GM23338 (cell line): Measurements from ENCODE around the gene ECHDC3. TPM values are rescaled to one million over a fixed set of nuclear protein-coding genes. Genes with fewer than 3 reads are reported as not detected.

Source experiments
- ATAC-seq: fragments of 200-7000 bp; cut with Tn5 transposase; 3 replicates; pipeline ENCODE4 v1.9.1; 2020
- DNase-seq: peaks from one replicate; pipeline ENCODE4 v3.0.0-alpha.2; 2015; ENCODE audit warnings: low spot score
- H2AFZ ChIP-seq: fragments of 200-600 bp; sonication (generic); 2 replicates; pipeline ENCODE4 v1.8.0; 2016; ENCODE audit warnings: antibody characterized with exemption, mild to moderate bottlenecking, moderate library complexity
- H3F3A ChIP-seq: fragments of 200-600 bp; sonication (generic); replicated peaks from 2 replicates; pipeline ENCODE4 v1.8.0; 2017; ENCODE audit warnings: antibody characterized with exemption, mixed run types, low read depth
- H3K27ac ChIP-seq: fragments of 200-600 bp; sonication (generic); 2 replicates; pipeline ENCODE4 v1.6.1; 2016; ENCODE audit warnings: low read depth
- H3K27me3 ChIP-seq: fragments of 200-600 bp; sonication (generic); 2 replicates; pipeline ENCODE4 v1.8.0; 2016; ENCODE audit warnings: mild to moderate bottlenecking, mixed run types, moderate library complexity; ENCODE audit not compliant: insufficient read depth
- H3K36me3 ChIP-seq: fragments of 200-600 bp; sonication (generic); 2 replicates; pipeline ENCODE4 v1.8.0; 2016; ENCODE audit warnings: mild to moderate bottlenecking; ENCODE audit not compliant: insufficient read depth
- H3K4me1 ChIP-seq: fragments of 200-600 bp; sonication (generic); 2 replicates; pipeline ENCODE4 v1.8.0; 2016; ENCODE audit warnings: mild to moderate bottlenecking, moderate library complexity; ENCODE audit not compliant: insufficient read depth
- H3K4me2 ChIP-seq: fragments of 200-600 bp; sonication (generic); 2 replicates; pipeline ENCODE4 v1.7.1; 2017; ENCODE audit warnings: mixed run types
- H3K4me3 ChIP-seq: fragments of 200-600 bp; sonication (generic); 2 replicates; pipeline ENCODE4 v1.6.1; 2016; ENCODE audit warnings: mixed run types
- H3K79me2 ChIP-seq: fragments of 200-600 bp; sonication (generic); replicated peaks from 2 replicates; pipeline ENCODE4 v1.8.0; 2017; ENCODE audit warnings: mild to moderate bottlenecking; ENCODE audit not compliant: insufficient read depth
- H3K9me2 ChIP-seq: fragments of 200-600 bp; sonication (generic); 2 replicates; pipeline ENCODE4 v1.8.0; 2017; ENCODE audit not compliant: insufficient read depth
- H4K20me1 ChIP-seq: fragments of 200-600 bp; sonication (generic); replicated peaks from 2 replicates; pipeline ENCODE4 v1.8.0; 2017; ENCODE audit warnings: mild to moderate bottlenecking; ENCODE audit not compliant: insufficient read depth
- H3K27ac Mint-ChIP-seq: 2 replicates; pipeline ENCODE4 v1.8.0; 2020; ENCODE audit warnings: inconsistent platforms, mild to moderate bottlenecking, moderate library complexity, mixed read lengths
- H3K27me3 Mint-ChIP-seq: 3 replicates; pipeline ENCODE4 v1.8.0; 2022; ENCODE audit warnings: low read depth, mild to moderate bottlenecking, moderate library complexity, mixed read lengths, inconsistent platforms; ENCODE audit not compliant: insufficient read depth, poor library complexity
- H3K36me3 Mint-ChIP-seq: 3 replicates; pipeline ENCODE4 v1.8.0; 2021; ENCODE audit warnings: low read depth, mild to moderate bottlenecking, inconsistent platforms, moderate library complexity, mixed read lengths
- H3K4me1 Mint-ChIP-seq: 3 replicates; pipeline ENCODE4 v1.8.0; 2020; ENCODE audit warnings: mild to moderate bottlenecking, inconsistent platforms, mixed read lengths
- H3K4me3 Mint-ChIP-seq: 3 replicates; pipeline ENCODE4 v1.8.0; 2021; ENCODE audit warnings: moderate library complexity, mild to moderate bottlenecking, inconsistent platforms, mixed read lengths
- H3K9me3 Mint-ChIP-seq: 3 replicates; pipeline ENCODE4 v1.8.0; 2020; ENCODE audit warnings: moderate library complexity, mild to moderate bottlenecking, inconsistent platforms, mixed read lengths
- CTCF ChIP-seq, 2 experiments: fragments of 200-600 bp in 1 of 2; sonication (generic) in 1 of 2; conservative IDR thresholded peaks; 2 replicates each; pipeline versions ENCODE4 v1.5.1 to v1.6.1; 2016 to 2017; ENCODE audit warnings: antibody characterized with exemption in 2 of 2, low read depth in 2 of 2, mild to moderate bottlenecking in 2 of 2, moderate library complexity in 1 of 2
- ETS1 ChIP-seq: IDR thresholded peaks from 2 replicates; pipeline ENCODE4 v1.6.1; 2016; ENCODE audit warnings: antibody characterized with exemption
- EZH2phosphoT487 ChIP-seq: fragments of 200-600 bp; sonication (generic); IDR thresholded peaks from one replicate; pipeline ENCODE4 v1.8.1; 2018; ENCODE audit warnings: antibody characterized with exemption; ENCODE audit not compliant: unreplicated experiment
- JUNB ChIP-seq: IDR thresholded peaks from one replicate; pipeline ENCODE4 v1.6.1; 2016; ENCODE audit warnings: antibody characterized with exemption; ENCODE audit not compliant: unreplicated experiment
- POLR2AphosphoS5 ChIP-seq: IDR thresholded peaks from 2 replicates; pipeline ENCODE4 v1.6.1; 2016; ENCODE audit warnings: antibody characterized with exemption, low read depth
- REST ChIP-seq: IDR thresholded peaks from one replicate; pipeline ENCODE4 v1.6.1; 2018; ENCODE audit warnings: antibody characterized with exemption; ENCODE audit not compliant: unreplicated experiment
- STAT1 ChIP-seq: IDR thresholded peaks from one replicate; pipeline ENCODE4 v1.6.1; 2016; ENCODE audit warnings: antibody characterized with exemption; ENCODE audit not compliant: unreplicated experiment
- ZNF114 ChIP-seq: fragments of 250-450 bp; sonication (Bioruptor Pico); IDR thresholded peaks from 2 replicates; pipeline ENCODE4 v1.5.0; 2020; ENCODE audit warnings: mild to moderate bottlenecking, moderate library complexity
- ZNF331 ChIP-seq: fragments of 250-450 bp; sonication (Bioruptor Pico); IDR thresholded peaks from 2 replicates; pipeline ENCODE4 v1.5.0; 2020; ENCODE audit warnings: low read depth, mild to moderate bottlenecking, moderate library complexity
- polyA plus RNA-seq: library from polyadenylated mRNA; unstranded; fragments of >200 nt; fragmentation: Nextera tagmentation; extraction: Ambion mirVana; gene quantifications from 2 replicates; pipeline ENCODE4 v1.2.1, GENCODE V29; 2016
- total RNA-seq: library from RNA; depleted of rRNA; stranded (reverse); fragments of >200 nt; shearing (Covaris generic); gene quantifications from 2 replicates; pipeline ENCODE4 v1.2.3, GENCODE V29; 2014

The ECHDC3 gene
- total and polyA plus RNA-seq, 2 experiments from 2014 or later, result 16.3 to 50.1 TPM

GRCh38 chr10:11757454-11757820 is 15.3 kb downstream of the ECHDC3 start:
- no peak overlapping the region for H3K4me3 Mint-ChIP-seq
- Histone ChIP-seq H3K27ac (peak overlapping the region; percentile 83), H3K79me2 (no peaks in the 10 kb centered on the region), H3K4me3 (no peak overlapping the region), H3K9me2 (no peaks in the 10 kb centered on the region), H3K4me2 (no peak overlapping the region), H3K36me3 (peaks cover 3% of the 10 kb centered on the region), H3K4me1 (0 out of 2 replicates have a peak, but pooled peaks cover 2% of the 10 kb centered on the region), H3F3A (no peaks in the 10 kb centered on the region), H4K20me1 (no peaks in the 10 kb centered on the region; the same call in 1 of the 2 replicates), H2AFZ (no peak overlapping the region), H3K27me3 (no peaks in the 10 kb centered on the region)
- peaks cover 11% of the 10 kb centered on the region; the same call in 2 of the 3 replicates for H3K36me3 Mint-ChIP-seq
- no peak for DNase-seq
- no peak for ATAC-seq
- no peaks in the 10 kb centered on the region for H3K9me3 Mint-ChIP-seq
- TF ChIP-seq STAT1 (no peak), POLR2AphosphoS5 (no peak), JUNB (no peak), ZNF114 (CRISPR knock-in tag) (no peak), ETS1 (no peak), ZNF331 (CRISPR knock-in tag) (no peak), EZH2phosphoT487 (no peak), CTCF (conservative IDR thresholded peaks at IDR 0.05; ENCODE audit: low read depth in 2 of 2) (no peak)
- H3K27me3 Mint-ChIP-seq, result peaks cover 9% of the 10 kb centered on the region
- peak overlapping the region; percentile 90; the same call in 1 of the 2 replicates for H3K27ac Mint-ChIP-seq
- peaks cover 2% of the 10 kb centered on the region for H3K4me1 Mint-ChIP-seq

- Mint-ChIP-seq H3K27me3 (peaks cover 9% of the 10 kb centered on the region), H3K27ac (peak overlapping the region; percentile 90), H3K9me3 (no peaks in the 10 kb centered on the region), H3K4me1 (peaks cover 2% of the 10 kb centered on the region), H3K4me3 (no peak overlapping the region), H3K36me3 (peaks cover 11% of the 10 kb centered on the region; the same call in 2 of the 3 replicates)
- Histone ChIP-seq H3K4me2 (no peak overlapping the region), H3K27ac (no peak overlapping the region), H3K4me3 (no peak overlapping the region), H3F3A (no peaks in the 10 kb centered on the region), H4K20me1 (no peaks in the 10 kb centered on the region; the same call in 1 of the 2 replicates), H3K27me3 (no peaks in the 10 kb centered on the region), H3K79me2 (no peaks in the 10 kb centered on the region), H2AFZ (no peak overlapping the region), H3K36me3 (peaks cover 2% of the 10 kb centered on the region; the same call in 1 of the 2 replicates), H3K9me2 (no peaks in the 10 kb centered on the region), H3K4me1 (0 out of 2 replicates have a peak, but pooled peaks cover 2% of the 10 kb centered on the region)
- ATAC-seq, result peak; percentile 99
- peak; percentile 85 for DNase-seq
- TF ChIP-seq STAT1 (no peak), JUNB (no peak), REST (no peak)
Measured at GRCh38 chr10:11757821-11758463, 15.8 kb downstream of the ECHDC3 start.
